Naive thymus-derived CD4-positive, alpha-beta T cell (primary cell): Measurements from ENCODE around the gene NIPAL3. TPM values are rescaled to one million over a fixed set of nuclear protein-coding genes. Genes with fewer than 3 reads are reported as not detected.

Source experiments
- ATAC-seq: fragments of 150-1000 bp; cut with Tn5 transposase; 2 replicates; pipeline ENCODE4 v1.10.0; 2021; ENCODE audit warnings: mild to moderate bottlenecking, moderate library complexity
- CTCF ChIA-PET: fragments of 350-600 bp; sonication (Branson Sonifier 250); formaldehyde crosslinking; loops from one replicate; lab custom pipeline; 2021; ENCODE audit warnings: antibody characterized with exemption; lab: Charles Lee
- POLR2A ChIA-PET: fragments of 350-600 bp; sonication (Branson Sonifier 250); formaldehyde crosslinking; loops from one replicate; lab custom pipeline; 2021; ENCODE audit warnings: antibody characterized with exemption, inconsistent platforms; lab: Charles Lee
- DNase-seq, 9 donors: peaks; one replicate each; pipeline versions ENCODE4 v3.0.0 to v3.0.0-alpha.2; 2020 to 2022; ENCODE audit warnings: mixed read lengths in 1 of 9
- H3K27ac ChIP-seq: one replicate; pipeline ENCODE4 v1.7.0; 2013; ENCODE audit warnings: mild to moderate bottlenecking, low read depth, low read length, moderate library complexity
- H3K27me3 ChIP-seq, 2 donors: one replicate each; pipeline ENCODE4 v1.7.0; 2013; ENCODE audit warnings: low read length in 2 of 2, mild to moderate bottlenecking in 2 of 2, moderate library complexity in 2 of 2; ENCODE audit not compliant: control insufficient read depth in 2 of 2, insufficient read depth in 2 of 2
- H3K36me3 ChIP-seq, 3 experiments: 1 replicate in 2 of 3; 2 replicates in 1 of 3; pipeline ENCODE4 v1.7.0; 2013; ENCODE audit warnings: low read length in 3 of 3, mild to moderate bottlenecking in 3 of 3, moderate library complexity in 1 of 3; ENCODE audit not compliant: insufficient read depth in 3 of 3, control insufficient read depth in 2 of 3
- H3K4me1 ChIP-seq, 2 donors: one replicate each; pipeline ENCODE4 v1.7.0; 2013; ENCODE audit warnings: low read length in 2 of 2, mild to moderate bottlenecking in 2 of 2, moderate library complexity in 1 of 2; ENCODE audit not compliant: control insufficient read depth in 2 of 2, insufficient read depth in 2 of 2
- H3K4me3 ChIP-seq: 2 replicates; pipeline ENCODE4 v1.7.0; 2013; ENCODE audit warnings: mild to moderate bottlenecking, low read length
- H3K9me3 ChIP-seq, 3 experiments: 1 replicate in 2 of 3; 2 replicates in 1 of 3; pipeline ENCODE4 v1.7.0; 2013; ENCODE audit warnings: low read length in 3 of 3; ENCODE audit not compliant: control insufficient read depth in 2 of 3
- H3K27ac Mint-ChIP-seq, 9 donors: one replicate each; pipeline ENCODE4 v1.8.0; 2020 to 2022; ENCODE audit warnings: mixed read lengths in 9 of 9, mild to moderate bottlenecking in 8 of 9, moderate library complexity in 5 of 9, inconsistent platforms in 2 of 9
- H3K27me3 Mint-ChIP-seq, 5 donors: one replicate each; pipeline ENCODE4 v1.8.0; 2021 to 2022; ENCODE audit warnings: mixed read lengths in 5 of 5, mild to moderate bottlenecking in 1 of 5
- H3K36me3 Mint-ChIP-seq, 5 donors: one replicate each; pipeline ENCODE4 v1.8.0; 2020 to 2022; ENCODE audit warnings: mixed read lengths in 5 of 5, mild to moderate bottlenecking in 3 of 5, inconsistent platforms in 1 of 5
- H3K4me1 Mint-ChIP-seq, 7 donors: one replicate each; pipeline ENCODE4 v1.8.0; 2020 to 2022; ENCODE audit warnings: mixed read lengths in 7 of 7, mild to moderate bottlenecking in 3 of 7, inconsistent platforms in 1 of 7
- H3K4me3 Mint-ChIP-seq, 10 donors: one replicate each; pipeline ENCODE4 v1.8.0; 2020 to 2022; ENCODE audit warnings: mild to moderate bottlenecking in 10 of 10, mixed read lengths in 10 of 10, moderate library complexity in 6 of 10, inconsistent platforms in 2 of 10
- H3K9me3 Mint-ChIP-seq, 11 donors: one replicate each; pipeline ENCODE4 v1.8.0; 2020 to 2022; ENCODE audit warnings: mixed read lengths in 11 of 11, mild to moderate bottlenecking in 4 of 11, inconsistent platforms in 1 of 11, moderate library complexity in 1 of 11
- intact Hi-C, 2 donors: fragments of 100-400 bp; cut with micrococcal nuclease; formaldehyde crosslinking; loops; one replicate each; pipeline ENCODE4 v1.15.1; 2023
- polyA plus RNA-seq, 2 donors: library from polyadenylated mRNA; unstranded; fragments of 300-500 nt; fragmentation: Illumina TruSeq; gene quantifications; one replicate each; pipeline ENCODE4 v1.2.3, GENCODE V29; 2021
- total RNA-seq, 6 experiments: library from RNA in 5 of 6; stranded (reverse) in 5 of 6; gene quantifications; 1 replicate in 5 of 6; 2 replicates in 1 of 6; pipeline ENCODE4 v1.2.3 and lab custom pipeline; 2021 to 2026

NIPAL3 gene
- total and polyA plus RNA-seq, 7 experiments from 2014 or later = 35.5 to 127 (median 63.7) TPM

- no peaks in the 10 kb centered on the region for H3K27me3 ChIP-seq
- H3K27ac ChIP-seq = no peak overlapping the region
- H3K9me3 ChIP-seq = no peaks in the 10 kb centered on the region
- no peaks in the 10 kb centered on the region for H3K36me3 ChIP-seq
- Mint-ChIP-seq H3K27me3 (no peaks in the 10 kb centered on the region), H3K4me3 (no peak overlapping the region), H3K9me3 (no peaks in the 10 kb centered on the region), H3K4me1 (peaks cover 25 to 54% (median 34%) of the 10 kb centered on the region in 7 donors), H3K27ac (peak overlapping the region in 1 of 9 donors; percentile 62), H3K36me3 (peaks cover 0 to 39% (median 3%) of the 10 kb centered on the region in 5 donors)
- POLR2A ChIA-PET = no interaction called here
- ATAC-seq (no peak), DNase-seq (no peak)
- no peak overlapping the region for H3K4me3 ChIP-seq
- intact Hi-C loops = no loop called here
- peaks cover 12 to 21% of the 10 kb centered on the region in 2 donors for H3K4me1 ChIP-seq
- CTCF ChIA-PET = interaction anchor here (2.0 kb wide), 1 partner anchor 189 kb away, joined by 13 read pairs; no protein-coding TSS in a partner anchor
These were observed 27.2 kb upstream of the NIPAL3 start for GRCh38 chr1:24388331-24388885.

- peaks cover 0 to 2% (median 0%) of the 10 kb centered on the region in 11 donors for H3K9me3 Mint-ChIP-seq
- H3K4me1 Mint-ChIP-seq = peaks cover 32 to 52% (median 36%) of the 10 kb centered on the region in 7 donors
- CTCF ChIA-PET = no interaction called here
These were observed 26.3 kb upstream of the NIPAL3 start for GRCh38 chr1:24389231-24389678.

DNA sequence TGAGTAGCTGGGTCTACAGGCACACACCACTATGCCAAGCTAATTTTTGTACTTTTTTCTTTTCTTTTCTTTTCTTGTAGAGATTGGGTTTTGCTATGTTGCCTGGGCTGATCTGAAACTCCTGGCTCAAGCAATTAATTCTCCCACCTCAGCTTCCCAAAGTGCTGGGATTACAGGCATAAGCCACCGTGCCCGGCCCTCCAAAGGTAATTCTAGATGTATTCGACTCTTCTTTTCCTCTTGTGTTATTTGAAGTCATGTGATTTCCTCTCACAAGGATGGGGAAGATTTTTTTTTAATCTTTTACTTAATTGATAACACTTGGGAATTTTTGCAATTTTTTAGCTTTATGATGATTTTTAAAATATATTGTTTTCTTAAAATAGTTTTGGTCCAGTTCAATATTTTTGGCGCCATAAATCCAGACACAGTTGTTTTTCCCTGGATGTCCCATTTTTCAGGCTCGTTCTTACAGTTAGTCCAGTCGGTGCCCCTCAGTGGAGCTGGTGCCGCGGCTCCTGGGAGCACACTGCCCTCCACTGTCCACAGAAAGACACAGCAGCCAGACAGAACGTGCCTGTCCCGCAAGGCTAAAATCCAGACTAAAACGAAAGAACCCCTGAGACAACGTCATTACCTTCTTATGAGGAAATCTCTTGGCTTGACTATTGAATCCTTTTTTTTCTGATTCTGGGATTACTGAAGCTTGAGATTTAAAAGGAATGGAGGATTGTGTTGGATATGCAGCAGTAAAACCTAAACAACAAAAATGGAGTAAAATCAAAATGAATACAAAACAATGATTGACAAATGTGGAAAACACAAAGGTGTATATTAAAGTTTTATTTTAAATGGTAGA is 24.4 kb upstream of the NIPAL3 start:
- intact Hi-C loops = loop anchor here (1.0 to 10.0 kb wide), 9 partner anchors 24 to 524 kb away; partner anchors contain the start of genes FUCA1 (in 1 of the 2) and NIPAL3 (in 1 of the 2)
- H3K4me1 ChIP-seq = peaks cover 12 to 29% of the 10 kb centered on the region in 2 donors
- POLR2A ChIA-PET = interaction anchor here (0.7 to 2.1 kb wide), 5 partner anchors 23 to 251 kb away, joined by 3 to 9 read pairs (median 4); partner anchors contain the start of genes NIPAL3 and STPG1
- H3K4me3 Mint-ChIP-seq = peak overlapping the region; percentile 61 to 87 (median 74)
- peak overlapping the region; percentile 76 to 97 (median 94) for H3K27ac Mint-ChIP-seq
- H3K27me3 ChIP-seq = no peaks in the 10 kb centered on the region
- no peaks in the 10 kb centered on the region for H3K9me3 ChIP-seq
- peak overlapping the region; percentile 35 for H3K4me3 ChIP-seq
- DNase-seq = peak; percentile 37 to 70 (median 63)
- peaks cover 0 to 30% (median 0%) of the 10 kb centered on the region in 5 donors for H3K36me3 Mint-ChIP-seq
- H3K36me3 ChIP-seq = no peaks in the 10 kb centered on the region
- H3K27me3 Mint-ChIP-seq = no peaks in the 10 kb centered on the region
- CTCF ChIA-PET = interaction anchor here (0.6 to 7.8 kb wide), 44 partner anchors 9 to 582 kb away, joined by 3 to 253 read pairs (median 4); partner anchors contain the start of genes GRHL3, NIPAL3 and STPG1
- peaks cover 0 to 2% (median 0%) of the 10 kb centered on the region in 11 donors for H3K9me3 Mint-ChIP-seq
- peak overlapping the region; percentile 60 for H3K27ac ChIP-seq
- peak; percentile 91 for ATAC-seq
- peaks cover 26 to 45% (median 40%) of the 10 kb centered on the region in 7 donors for H3K4me1 Mint-ChIP-seq

More at GRCh38 chr1:24389231-24389678, 26.3 kb upstream of the NIPAL3 start:
- Histone ChIP-seq H3K9me3 (no peaks in the 10 kb centered on the region), H3K4me3 (no peak overlapping the region), H3K36me3 (no peaks in the 10 kb centered on the region), H3K27me3 (no peaks in the 10 kb centered on the region), H3K4me1 (peaks cover 12 to 29% of the 10 kb centered on the region in 2 donors), H3K27ac (no peak overlapping the region)
- Mint-ChIP-seq H3K4me3 (no peak overlapping the region), H3K36me3 (peaks cover 0 to 30% (median 0%) of the 10 kb centered on the region in 5 donors), H3K27me3 (no peaks in the 10 kb centered on the region), H3K27ac (no peak overlapping the region)
- ATAC-seq = no peak
- intact Hi-C loops = no loop called here
- POLR2A ChIA-PET = no interaction called here
- no peak for DNase-seq

DNA sequence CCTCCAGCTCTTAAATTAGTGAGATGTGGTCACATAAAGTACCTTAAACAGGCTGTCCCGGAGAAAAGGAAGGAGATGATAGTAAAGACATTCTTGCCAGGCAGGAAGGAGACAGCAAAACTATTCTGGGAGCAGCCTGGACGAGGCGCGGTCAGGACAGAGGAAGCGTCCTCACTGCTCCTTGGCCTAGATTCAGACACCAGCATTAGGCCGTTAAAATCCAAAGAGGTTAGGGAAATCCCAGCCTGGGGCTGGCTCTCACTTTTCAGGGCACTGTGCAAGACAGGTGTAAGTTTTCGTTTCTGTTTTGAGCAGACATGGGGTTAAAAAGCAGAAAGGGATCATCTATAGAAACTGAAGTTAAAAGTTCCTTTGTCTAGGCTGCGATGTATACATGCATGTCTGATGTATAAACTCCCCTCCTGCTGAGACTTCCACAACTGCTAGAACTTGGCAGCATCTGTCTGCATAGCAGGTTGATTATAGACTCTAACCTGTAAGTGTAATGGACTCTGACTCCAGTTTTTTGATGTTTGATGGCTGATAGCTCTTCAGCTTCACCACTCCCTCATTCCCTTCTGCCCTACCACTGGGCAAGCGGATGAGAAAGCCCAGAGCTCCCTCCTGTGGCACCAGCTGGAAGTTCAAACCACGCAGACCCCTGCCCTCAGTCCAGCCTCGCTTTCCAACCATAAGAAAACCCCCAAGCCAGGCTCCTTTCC is 23.6 kb upstream of the NIPAL3 start:
- Histone ChIP-seq H3K4me1 (peaks cover 12 to 29% of the 10 kb centered on the region in 2 donors), H3K36me3 (no peaks in the 10 kb centered on the region), H3K27me3 (no peaks in the 10 kb centered on the region), H3K27ac (peak overlapping the region; percentile 60), H3K9me3 (no peaks in the 10 kb centered on the region), H3K4me3 (peak overlapping the region; percentile 35)
- CTCF ChIA-PET = interaction anchor here (0.6 to 7.8 kb wide), 42 partner anchors 8 to 811 kb away, joined by 3 to 253 read pairs (median 5); partner anchors contain the start of genes GRHL3, NIPAL3 and STPG1
- Mint-ChIP-seq H3K27ac (peak overlapping the region; percentile 76 to 97 (median 94)), H3K4me1 (peaks cover 26 to 45% (median 40%) of the 10 kb centered on the region in 7 donors), H3K27me3 (no peaks in the 10 kb centered on the region), H3K9me3 (peaks cover 0 to 2% (median 0%) of the 10 kb centered on the region in 11 donors), H3K4me3 (peak overlapping the region in 9 of 10 donors; percentile 18 to 77 (median 66)), H3K36me3 (peaks cover 0 to 24% (median 0%) of the 10 kb centered on the region in 5 donors)
- POLR2A ChIA-PET = interaction anchor here (0.6 to 2.4 kb wide), 9 partner anchors 23 to 353 kb away, joined by 3 to 9 read pairs (median 6); partner anchors contain the start of genes CLIC4, NIPAL3, RCAN3 and SRRM1
- peak in 8 of 9 donors; percentile 29 to 60 (median 47) for DNase-seq
- intact Hi-C loops = loop anchor here (1.0 to 10.0 kb wide), 13 partner anchors 23 to 525 kb away; partner anchors contain the start of genes NIPAL3 (in 2 of the 2), FUCA1 (in 1 of the 2) and SRRM1 (in 1 of the 2)
- peak; percentile 81 for ATAC-seq

DNA sequence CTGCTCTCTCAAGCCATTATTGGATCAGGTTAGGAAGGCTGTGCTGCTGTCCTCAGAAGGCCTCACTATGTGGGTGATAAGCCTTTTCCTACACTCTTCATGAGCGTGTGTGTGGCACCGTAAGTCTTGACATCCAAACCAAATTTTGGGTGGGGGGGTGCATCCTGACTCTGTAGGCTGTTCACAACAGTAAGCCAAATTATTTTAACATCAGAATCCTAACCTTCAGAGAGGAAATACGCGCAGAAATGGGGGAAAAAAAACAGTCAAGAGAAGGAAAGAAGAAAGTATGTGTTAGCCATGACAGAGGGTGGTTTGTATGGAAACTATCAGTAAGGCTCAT is 23.0 kb upstream of the NIPAL3 start:
- ATAC-seq (no peak), DNase-seq (no peak)
- H3K4me3 ChIP-seq = no peak overlapping the region
- no peaks in the 10 kb centered on the region for H3K27me3 Mint-ChIP-seq
- peaks cover 0 to 19% (median 0%) of the 10 kb centered on the region in 5 donors for H3K36me3 Mint-ChIP-seq
- intact Hi-C loops = loop anchor here (1.0 to 10.0 kb wide), 8 partner anchors 23 to 525 kb away; partner anchors contain the start of genes FUCA1 (in 1 of the 2), NIPAL3 (in 1 of the 2) and SRRM1 (in 1 of the 2)
- peaks cover 12 to 29% of the 10 kb centered on the region in 2 donors for H3K4me1 ChIP-seq
- H3K27ac Mint-ChIP-seq = peak overlapping the region; percentile 69 to 97 (median 94)
- H3K27ac ChIP-seq = peak overlapping the region; percentile 60
- no peaks in the 10 kb centered on the region for H3K36me3 ChIP-seq
- no peaks in the 10 kb centered on the region for H3K27me3 ChIP-seq
- H3K9me3 ChIP-seq = no peaks in the 10 kb centered on the region
- H3K4me3 Mint-ChIP-seq = peak overlapping the region; percentile 18 to 77 (median 64)
- H3K4me1 Mint-ChIP-seq = peaks cover 26 to 45% (median 40%) of the 10 kb centered on the region in 7 donors
- CTCF ChIA-PET = interaction anchor here (0.6 to 7.8 kb wide), 27 partner anchors 10 to 810 kb away, joined by 3 to 253 read pairs (median 5); partner anchors contain the start of genes NIPAL3 and STPG1
- H3K9me3 Mint-ChIP-seq = peaks cover 0 to 2% (median 0%) of the 10 kb centered on the region in 11 donors
- POLR2A ChIA-PET = interaction anchor here (0.6 to 2.4 kb wide), 11 partner anchors 10 to 352 kb away, joined by 3 to 9 read pairs (median 5); partner anchors contain the start of genes CLIC4, NIPAL3, RCAN3 and SRRM1
